GDM1 (cell line): ENCODE measurements around the gene RGL4.

Experiments used
- DNase-seq: peaks from one replicate; lab custom pipeline; 2025; lab: John Stamatoyannopoulos, UW

The RGL4 gene

DNA sequence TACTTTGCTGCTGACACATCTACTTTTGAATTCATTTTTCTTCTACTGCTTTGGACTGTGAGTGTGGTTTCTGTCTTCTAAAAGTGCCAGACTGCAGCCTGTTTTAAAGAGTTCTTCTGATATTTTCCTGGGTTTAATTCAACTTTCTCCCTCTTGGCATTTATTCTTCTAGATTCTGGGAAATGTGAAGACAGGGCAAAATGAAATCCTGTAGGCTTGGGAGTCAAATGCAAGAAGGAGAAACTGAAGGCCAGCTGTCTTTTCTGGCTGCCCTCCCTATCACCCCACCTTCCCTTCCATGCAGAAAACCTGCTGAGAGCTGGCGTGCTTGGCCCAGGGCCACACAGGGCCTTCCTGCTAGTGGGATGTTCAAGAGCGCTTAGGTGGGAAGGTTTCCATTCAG lies 52.5 kb downstream of the RGL4 start:
- no peak for DNase-seq

DNA sequence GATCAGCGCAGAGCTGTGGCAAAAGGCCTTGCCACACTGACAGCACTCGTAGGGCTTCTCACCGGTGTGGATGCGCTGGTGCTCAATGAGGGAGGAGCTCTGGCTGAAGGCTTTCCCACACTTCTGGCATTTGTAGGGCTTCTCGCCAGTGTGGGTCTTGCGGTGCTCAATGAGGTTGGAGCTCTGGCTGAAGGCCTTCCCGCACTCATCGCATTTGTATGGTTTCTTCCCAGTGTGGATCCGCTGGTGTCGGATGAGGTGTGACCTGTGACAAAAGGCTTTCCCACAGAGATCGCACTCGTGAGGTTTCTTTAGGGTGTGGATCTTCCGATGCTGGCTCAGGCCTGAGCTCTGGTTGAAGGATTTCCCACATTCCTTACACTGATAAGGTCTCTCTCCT lies 53.2 kb downstream of the RGL4 start:
- DNase-seq = no peak

GRCh38 chr22:23744485-23744884 lies 53.7 kb downstream of the RGL4 start:
- no peak for DNase-seq

DNA sequence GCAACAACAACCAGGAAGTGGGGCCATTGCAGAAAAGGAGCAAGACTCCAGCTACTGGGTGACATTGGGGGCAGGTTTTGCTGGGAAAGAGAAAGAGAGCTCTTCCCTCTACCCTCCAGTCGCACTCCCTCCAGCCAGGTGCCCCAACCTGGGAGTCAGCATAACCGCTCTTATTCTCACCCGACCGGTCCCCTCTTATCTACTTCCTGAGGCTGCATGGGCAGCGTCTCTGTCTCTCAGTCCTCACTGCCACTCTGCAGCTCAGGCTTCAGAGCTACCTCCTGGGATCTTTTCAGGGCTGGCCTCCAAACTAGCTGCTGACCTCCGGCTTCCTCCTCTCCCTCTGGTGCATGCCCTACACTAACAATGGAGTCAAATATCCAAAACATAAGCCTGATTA lies 55.0 kb downstream of the RGL4 start:
- DNase-seq = no peak
